Heart right ventricle (tissue), 16 donors: ENCODE data around the gene USHBP1. TPM values are rescaled to one million over a fixed set of nuclear protein-coding genes. Genes with fewer than 3 reads are reported as not detected.

Experiments used
- ATAC-seq, 8 donors: fragments of 200-7000 bp; cut with Tn5 transposase; one replicate each; pipeline ENCODE4 v1.9.1; 2020; ENCODE audit warnings: mild to moderate bottlenecking in 8 of 8, moderate library complexity in 8 of 8, moderate number of reproducible peaks in 1 of 8
- DNase-seq, 2 donors: peaks; one replicate each; pipeline ENCODE4 v3.0.0-alpha.2; 2020
- H3K27ac ChIP-seq, 10 donors: fragments of 200-600 bp; sonication (generic) in 2 of 10; one replicate each; pipeline versions ENCODE4 v1.5.0 to v1.8.0; 2020 to 2022; ENCODE audit warnings: mild to moderate bottlenecking in 3 of 10
- H3K27me3 ChIP-seq, 7 donors: fragments of 200-600 bp; one replicate each; pipeline ENCODE4 v1.8.0; 2021 to 2022; ENCODE audit warnings: mild to moderate bottlenecking in 2 of 7
- H3K36me3 ChIP-seq, 9 donors: fragments of 200-600 bp; sonication (generic) in 1 of 9; one replicate each; pipeline versions ENCODE4 v1.5.0 to v1.8.0; 2020 to 2022; ENCODE audit warnings: mild to moderate bottlenecking in 2 of 9
- H3K4me1 ChIP-seq, 9 donors: fragments of 200-600 bp; sonication (generic) in 1 of 9; one replicate each; pipeline versions ENCODE4 v1.5.0 to v1.8.0; 2020 to 2022; ENCODE audit warnings: mild to moderate bottlenecking in 4 of 9
- H3K4me3 ChIP-seq, 10 donors: fragments of 200-600 bp; sonication (generic) in 2 of 10; one replicate each; pipeline versions ENCODE4 v1.5.0 to v1.8.0; 2020 to 2022; ENCODE audit warnings: mild to moderate bottlenecking in 7 of 10, moderate library complexity in 2 of 10
- H3K9me3 ChIP-seq, 11 donors: fragments of 200-600 bp in 10 of 11; sonication (generic) in 2 of 11; one replicate each; pipeline versions ENCODE4 v1.5.0 to v1.8.0; 2013 to 2022; ENCODE audit warnings: mild to moderate bottlenecking in 2 of 11, control low read depth in 1 of 11, moderate library complexity in 1 of 11
- WGBS, 2 donors: extraction: QIAGEN DNeasy Blood & Tissue Kit; methylation state at CpG; one replicate each; pipeline ENCODE4 v1.1.7; 2013; ENCODE audit warnings: inconsistent platforms in 1 of 2; 5-methylcytosine and 5-hydroxymethylcytosine counted together
- intact Hi-C, 10 donors: fragments of 100-400 bp; cut with DNase I; formaldehyde crosslinking; loops; one replicate each; pipeline versions ENCODE4 v1.11.1 to v1.14.2; 2022
- polyA plus RNA-seq, 2 donors: library from polyadenylated mRNA; stranded (reverse); fragments of 200-250 nt; gene quantifications; one replicate each; pipeline ENCODE4 v1.2.3, GENCODE V29; 2013
- total RNA-seq, 10 donors: library from RNA; stranded (reverse); fragmentation: NEBNext Ultra II Directional in 3 of 10; extraction: Animal tissue kit (Norgen Biotek cat#: 25700) in 3 of 10; gene quantifications; one replicate each; pipeline versions ENCODE4 v1.2.1 to v1.2.4, GENCODE V29; 2021 to 2023
- TF ChIP-seq, protein P1 (sequence below), 9 donors: fragments of 200-600 bp; sonication (generic) in 2 of 9; IDR thresholded peaks; one replicate each; pipeline versions ENCODE4 v1.5.0 to v1.8.0; 2021 to 2022; ENCODE audit warnings: antibody characterized with exemption in 9 of 9, mild to moderate bottlenecking in 5 of 9, moderate library complexity in 1 of 9
- donor health status: Arrhythmogenic right ventricular cardiomyopathy.
- donor health status: ischemic (EF 13 %, LVEDD 7.1; RV severe dilation, severe dysfunction).
- donor health status: healthy with polysubstance abuse.
- donor health status: DM: no; HTN: yes; CAD: no.
- donor health status: DM: no; HTN: no; CAD: no.
- donor health status: ischemic (EF 25% LVEDD 6.9; RV normal size, moderate dysfunction).
- donor health status: ischemic (EF 25% LVEDD 5.7; RV mildly dilated, moderate dysfunction).
- donor health status: healthy.
- donor health status: DM: yes; HTN: yes; CAD: no.
- donor health status: Ischemic cardiomyopathy.
- donor health status: ischemic (EF 35%, LVEDD 5.7; RV mildly dilated, moderate dysfunction).
- donor health status: nonischemic (EF 11% LVEDD 7.7; RV severe dilation, severe dysfunction).
- donor health status: DM: yes; HTN: yes; CAD: no.
- donor health status: PGD.
- donor health status: ischemic (EF 29% LVEDD 5.4; RV normal size, mild dysfunction).
- donor health status: nonischemic (EF 23%, LVEDD 6.1; RV moderate dilation, normal function).

Gene USHBP1
- total and polyA plus RNA-seq, 12 donors: 3.4 to 30.9 (median 7.1) TPM

DNA sequence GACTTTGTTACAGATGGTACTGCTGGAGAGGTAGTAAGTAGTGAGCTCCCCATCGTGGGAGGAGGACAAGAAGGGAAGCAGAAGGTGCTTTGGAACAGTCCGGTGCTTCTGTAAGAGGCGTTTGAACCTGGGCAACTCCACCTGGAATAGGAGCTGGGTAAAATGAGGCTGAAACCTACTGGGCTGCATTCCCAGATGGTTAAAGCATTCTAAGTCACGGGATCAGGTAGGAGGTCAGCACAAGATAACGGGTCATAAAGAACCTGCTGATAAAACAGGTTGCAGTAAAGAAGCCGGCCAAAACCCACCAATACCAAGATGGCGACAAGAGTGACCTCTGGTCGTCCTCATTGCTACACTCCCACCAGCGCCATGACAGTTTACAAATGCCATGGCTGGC, 22.2 kb upstream of the USHBP1 start:
- H3K4me3 ChIP-seq: no peak overlapping the region
- H3K27ac ChIP-seq: no peak overlapping the region
- 85 to 89% methylated on average over 9 of the region's 9 CpGs for WGBS, 2 donors
- no peak for DNase-seq
- TF ChIP-seq, protein P1, sequence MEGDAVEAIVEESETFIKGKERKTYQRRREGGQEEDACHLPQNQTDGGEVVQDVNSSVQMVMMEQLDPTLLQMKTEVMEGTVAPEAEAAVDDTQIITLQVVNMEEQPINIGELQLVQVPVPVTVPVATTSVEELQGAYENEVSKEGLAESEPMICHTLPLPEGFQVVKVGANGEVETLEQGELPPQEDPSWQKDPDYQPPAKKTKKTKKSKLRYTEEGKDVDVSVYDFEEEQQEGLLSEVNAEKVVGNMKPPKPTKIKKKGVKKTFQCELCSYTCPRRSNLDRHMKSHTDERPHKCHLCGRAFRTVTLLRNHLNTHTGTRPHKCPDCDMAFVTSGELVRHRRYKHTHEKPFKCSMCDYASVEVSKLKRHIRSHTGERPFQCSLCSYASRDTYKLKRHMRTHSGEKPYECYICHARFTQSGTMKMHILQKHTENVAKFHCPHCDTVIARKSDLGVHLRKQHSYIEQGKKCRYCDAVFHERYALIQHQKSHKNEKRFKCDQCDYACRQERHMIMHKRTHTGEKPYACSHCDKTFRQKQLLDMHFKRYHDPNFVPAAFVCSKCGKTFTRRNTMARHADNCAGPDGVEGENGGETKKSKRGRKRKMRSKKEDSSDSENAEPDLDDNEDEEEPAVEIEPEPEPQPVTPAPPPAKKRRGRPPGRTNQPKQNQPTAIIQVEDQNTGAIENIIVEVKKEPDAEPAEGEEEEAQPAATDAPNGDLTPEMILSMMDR (IDR thresholded peaks at IDR 0.05): no peak
- no peaks in the 10 kb centered on the region for H3K9me3 ChIP-seq
- intact Hi-C loops: loop anchor here in 5 of 10 donors (10.0 kb wide), 3 partner anchors 72 to 512 kb away; partner anchors contain the start of gene USE1 (in 1 of the 5)
- ATAC-seq: no peak
- H3K36me3 ChIP-seq: no peaks in the 10 kb centered on the region
- H3K27me3 ChIP-seq: peaks cover 5 to 12% (median 8%) of the 10 kb centered on the region in 7 donors
- H3K4me1 ChIP-seq: peaks cover 8 to 18% (median 11%) of the 10 kb centered on the region in 9 donors

DNA sequence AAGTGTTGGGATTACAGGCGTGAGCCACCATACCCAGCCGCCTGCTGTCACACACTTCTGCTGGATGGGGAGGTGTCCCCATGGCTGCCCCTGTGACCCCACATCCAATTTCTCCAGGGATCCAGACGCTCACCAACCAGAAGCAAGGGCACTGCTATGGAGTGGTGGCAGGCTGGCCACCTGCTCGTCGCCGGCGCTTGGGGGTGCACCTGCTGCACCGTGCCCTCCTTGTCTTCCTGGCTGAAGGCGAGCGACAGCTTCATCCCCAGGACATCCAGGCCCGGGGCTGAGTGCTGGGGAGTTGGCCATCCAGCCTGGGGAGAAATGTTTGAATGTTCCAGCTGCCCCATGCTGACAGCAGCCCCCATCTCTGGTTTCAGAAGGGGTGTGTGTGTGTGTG, 21.7 kb upstream of the USHBP1 start:
- Histone ChIP-seq H3K27ac (no peak overlapping the region), H3K27me3 (peaks cover 10 to 17% (median 13%) of the 10 kb centered on the region in 7 donors), H3K9me3 (no peaks in the 10 kb centered on the region), H3K4me1 (peaks cover 13 to 22% (median 16%) of the 10 kb centered on the region in 9 donors), H3K4me3 (no peak overlapping the region), H3K36me3 (no peaks in the 10 kb centered on the region)
- ATAC-seq: no peak
- intact Hi-C loops: loop anchor here in 5 of 10 donors (10.0 kb wide), 3 partner anchors 71 to 511 kb away; partner anchors contain the start of gene USE1 (in 1 of the 5)
- TF ChIP-seq, protein P1 (IDR thresholded peaks at IDR 0.05): no peak
- 92 to 95% methylated on average over 11 of the region's 11 CpGs for WGBS, 2 donors
- no peak for DNase-seq

DNA sequence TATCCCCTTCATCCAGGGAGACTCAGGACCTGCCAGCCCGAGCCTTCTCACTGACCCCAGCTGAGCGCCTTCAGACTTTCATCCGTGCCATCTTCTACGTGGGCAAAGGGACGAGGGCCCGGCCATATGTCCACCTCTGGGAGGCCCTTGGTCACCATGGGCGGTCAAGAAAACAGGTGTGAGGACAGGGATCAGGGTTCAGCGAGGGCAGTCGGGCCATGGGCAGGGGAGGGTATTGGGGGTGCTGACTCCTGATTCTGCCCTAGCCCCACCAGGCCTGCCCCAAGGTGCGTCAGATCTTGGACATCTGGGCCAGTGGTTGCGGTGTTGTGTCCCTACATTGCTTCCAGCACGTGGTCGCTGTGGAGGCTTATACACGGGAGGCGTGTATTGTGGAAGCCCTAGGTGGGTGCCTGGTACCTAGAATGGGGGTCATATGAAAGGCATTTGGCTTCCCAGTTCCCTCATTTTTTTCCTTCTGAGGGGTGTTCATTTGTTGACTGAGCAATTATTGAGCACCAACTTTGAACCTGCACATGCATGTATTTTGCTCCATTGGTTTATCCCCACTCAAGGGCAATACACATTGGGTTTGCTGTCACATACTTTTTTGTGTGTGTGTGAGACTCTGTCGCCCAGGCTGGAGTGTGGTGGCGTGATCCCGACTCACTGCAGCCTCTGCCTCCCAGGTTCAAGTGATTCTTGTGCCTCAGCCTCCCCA, 21.0 kb upstream of the USHBP1 start:
- no peak overlapping the region for H3K27ac ChIP-seq
- no peaks in the 10 kb centered on the region for H3K36me3 ChIP-seq
- TF ChIP-seq, protein P1 (IDR thresholded peaks at IDR 0.05): no peak
- H3K4me1 ChIP-seq: peaks cover 13 to 22% (median 16%) of the 10 kb centered on the region in 9 donors
- intact Hi-C loops: loop anchor here in 5 of 10 donors (10.0 kb wide), 3 partner anchors 71 to 511 kb away; partner anchors contain the start of gene USE1 (in 1 of the 5)
- no peaks in the 10 kb centered on the region for H3K9me3 ChIP-seq
- DNase-seq (no peak), ATAC-seq (no peak)
- H3K4me3 ChIP-seq: no peak overlapping the region
- H3K27me3 ChIP-seq: peaks cover 11 to 24% (median 16%) of the 10 kb centered on the region in 7 donors
- WGBS, 2 donors: 92 to 93% methylated on average over 18 of the region's 18 CpGs

DNA sequence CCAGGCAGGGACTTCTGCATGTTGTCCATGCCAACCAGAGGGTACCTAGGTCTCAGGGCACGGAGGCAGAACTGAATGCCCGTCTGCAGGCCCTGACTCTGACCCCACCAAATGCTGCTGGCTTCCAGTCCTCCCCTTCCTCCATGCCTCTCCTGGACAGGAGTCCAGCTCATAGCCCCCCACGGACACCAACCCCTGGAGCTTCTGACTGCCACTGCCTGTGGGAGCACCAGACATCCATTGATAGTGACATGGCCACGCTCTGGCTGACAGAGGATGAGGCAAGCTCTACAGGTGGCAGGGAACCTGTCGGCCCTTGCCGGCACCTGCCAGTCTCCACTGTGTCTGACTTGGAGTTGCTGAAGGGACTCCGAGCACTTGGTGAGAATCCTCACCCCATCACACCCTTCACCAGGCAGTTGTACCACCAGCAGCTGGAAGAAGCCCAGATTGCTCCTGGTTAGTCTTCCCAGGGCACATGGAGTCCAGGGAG, 19.0 kb upstream of the USHBP1 start:
- Histone ChIP-seq H3K27me3 (peaks cover 11 to 24% (median 16%) of the 10 kb centered on the region in 7 donors), H3K27ac (no peak overlapping the region), H3K4me1 (peaks cover 13 to 19% (median 16%) of the 10 kb centered on the region in 9 donors), H3K9me3 (no peaks in the 10 kb centered on the region), H3K36me3 (peaks cover 0 to 11% (median 0%) of the 10 kb centered on the region in 9 donors), H3K4me3 (no peak overlapping the region)
- WGBS, 2 donors: 95 to 96% methylated on average over 7 of the region's 7 CpGs
- intact Hi-C loops: loop anchor here (2.0 to 10.0 kb wide), 11 partner anchors 23 to 509 kb away; partner anchors contain the start of gene USE1 (in 1 of the 10)
- ATAC-seq: no peak
- TF ChIP-seq, protein P1 (IDR thresholded peaks at IDR 0.05): no peak
- DNase-seq: no peak
